Tibial nerve (tissue), 4 donors: ENCODE results near the gene GXYLT2. TPM values are rescaled to one million over a fixed set of nuclear protein-coding genes. Genes with fewer than 3 reads are reported as not detected.

Experiments used
- DNase-seq, 2 donors: peaks; one replicate each; pipeline ENCODE4 v3.0.0-alpha.2; 2019; ENCODE audit warnings: low spot score in 2 of 2
- H3K27ac ChIP-seq, 4 donors: fragments of 200-600 bp; sonication (generic) in 3 of 4; one replicate each; pipeline ENCODE4 v1.5.1; 2017 to 2019; ENCODE audit warnings: mild to moderate bottlenecking in 1 of 4
- H3K27me3 ChIP-seq, 2 donors: fragments of 200-600 bp; sonication (generic) in 1 of 2; one replicate each; pipeline versions ENCODE4 v1.5.1 to v1.6.0; 2017 to 2019
- H3K36me3 ChIP-seq, 3 donors: fragments of 200-600 bp; sonication (generic); one replicate each; pipeline ENCODE4 v1.5.1; 2018 to 2019
- H3K4me1 ChIP-seq, 4 donors: fragments of 200-600 bp; sonication (generic) in 3 of 4; one replicate each; pipeline ENCODE4 v1.5.1; 2017 to 2019
- H3K4me3 ChIP-seq, 4 donors: fragments of 200-600 bp; sonication (generic) in 3 of 4; one replicate each; pipeline ENCODE4 v1.5.1; 2017 to 2019; ENCODE audit warnings: mild to moderate bottlenecking in 1 of 4, moderate library complexity in 1 of 4
- H3K9me3 ChIP-seq, 4 donors: fragments of 200-600 bp; sonication (generic) in 3 of 4; one replicate each; pipeline ENCODE4 v1.5.1; 2017 to 2019
- EP300 ChIP-seq, 2 donors: sonication (generic); formaldehyde crosslinking; IDR thresholded peaks; one replicate each; pipeline ENCODE4 v1.6.1; 2017; ENCODE audit warnings: antibody characterized with exemption in 2 of 2, mild to moderate bottlenecking in 1 of 2
- POLR2A ChIP-seq, 2 donors: fragments of 450-650 bp; IDR thresholded peaks; one replicate each; pipeline ENCODE4 v1.6.1; 2017; ENCODE audit warnings: antibody characterized with exemption in 2 of 2, mild to moderate bottlenecking in 2 of 2, moderate library complexity in 2 of 2
- WGBS, 2 donors: methylation state at CpG; one replicate each; pipeline ENCODE4 v1.1.5; 2018; 5-methylcytosine and 5-hydroxymethylcytosine counted together
- small RNA-seq: library from RNA; depleted of rRNA; stranded (forward); fragments of <200 nt; gene quantifications from one replicate; pipeline ENCODE3, GENCODE V24; 2016
- total RNA-seq, 4 donors: library from RNA; depleted of rRNA; stranded (reverse); fragments of >200 nt; gene quantifications; one replicate each; pipeline ENCODE4 v1.1.0, GENCODE V29; 2016

Gene GXYLT2
- total RNA-seq, 4 donors from 2014 or later, result 16.7 to 33.6 (median 22.0) TPM

DNA sequence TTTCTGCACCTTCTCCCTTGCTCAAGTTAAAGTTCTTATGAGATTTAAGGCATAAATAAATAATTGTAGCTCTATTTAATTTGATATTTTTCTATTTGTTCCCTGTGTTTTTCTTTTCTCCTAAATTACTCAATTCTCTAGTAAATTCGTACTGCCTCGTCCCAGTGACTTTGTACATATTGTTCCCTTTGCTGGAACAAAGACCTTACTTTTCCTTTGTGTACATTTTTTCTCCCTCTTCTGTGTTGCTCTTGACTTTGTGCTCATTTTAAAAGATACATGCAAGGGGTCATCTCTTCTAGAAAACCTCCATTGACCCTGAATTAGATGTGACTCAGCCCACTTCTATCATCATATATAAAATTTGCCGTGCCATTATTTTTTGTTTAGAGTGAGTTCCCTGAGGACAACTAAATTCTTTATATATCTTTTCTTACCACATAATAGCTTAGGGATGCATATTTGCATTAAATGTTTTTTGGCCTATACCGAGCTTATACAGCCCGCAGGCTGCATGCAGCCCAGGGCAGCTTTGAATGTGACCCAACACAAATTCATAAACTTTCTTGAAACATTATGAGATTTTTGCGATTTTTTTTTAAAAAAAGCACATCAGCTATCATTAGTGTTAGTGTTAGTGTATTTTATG lies 138.4 kb downstream of the GXYLT2 start:
- H3K4me3 ChIP-seq, result no peak overlapping the region
- no peaks in the 10 kb centered on the region for H3K36me3 ChIP-seq
- H3K9me3 ChIP-seq, result no peaks in the 10 kb centered on the region
- no peaks in the 10 kb centered on the region for H3K27me3 ChIP-seq
- H3K4me1 ChIP-seq, result peaks cover 0 to 83% (median 34%) of the 10 kb centered on the region in 4 donors
- no peak for TF ChIP-seq POLR2A (IDR thresholded peaks at IDR 0.05)
- peak; percentile 35 to 73 for TF ChIP-seq EP300 (IDR thresholded peaks at IDR 0.05)
- peak overlapping the region; percentile 37 to 81 (median 64) for H3K27ac ChIP-seq
- WGBS, 2 donors, result 46 to 61% methylated on average over 6 of the region's 6 CpGs
- no peak for DNase-seq

Small RNA genes within 50 kb of the gene (small RNA-seq; reads per million reads assigned to genes)
- gene RF00017, result not detected

Other genes with a start within 250 kb of the GXYLT2 start
- 10 to 100 TPM; 10.0 to 25.3 (median 19.5) TPM for gene SHQ1, start 39.6 kb upstream of the GXYLT2 start, total RNA-seq
- gene PPP4R2, start 108.8 kb downstream of the GXYLT2 start, total RNA-seq, result 100 to 1,000 TPM in 1 of 4 donors, 10 to 100 TPM in 3; 72.9 to 134 (median 80.6) TPM
- gene EBLN2, start 173.6 kb downstream of the GXYLT2 start, total RNA-seq, result 10 to 100 TPM; 11.9 to 16.4 (median 14.9) TPM